Osteocyte (in vitro differentiated cells): ENCODE data around the gene C19orf18. TPM values are rescaled to one million over a fixed set of nuclear protein-coding genes. Genes with fewer than 3 reads are reported as not detected.

Experiments
- DNase-seq: peaks from one replicate; pipeline ENCODE4 v3.0.0; 2021; ENCODE audit warnings: mixed read lengths; ENCODE audit not compliant: unreplicated experiment; ENCODE audit errors: extremely low spot score
- H3K27ac Mint-ChIP-seq: one replicate; pipeline ENCODE4 v1.8.0; 2021; ENCODE audit warnings: mild to moderate bottlenecking, mixed read lengths; ENCODE audit not compliant: unreplicated experiment
- H3K27me3 Mint-ChIP-seq: one replicate; pipeline ENCODE4 v1.8.0; 2021; ENCODE audit warnings: mixed read lengths; ENCODE audit not compliant: unreplicated experiment
- H3K36me3 Mint-ChIP-seq: one replicate; pipeline ENCODE4 v1.8.0; 2021; ENCODE audit warnings: mixed read lengths; ENCODE audit not compliant: unreplicated experiment
- H3K4me1 Mint-ChIP-seq: one replicate; pipeline ENCODE4 v1.8.0; 2021; ENCODE audit warnings: mixed read lengths; ENCODE audit not compliant: unreplicated experiment
- H3K4me3 Mint-ChIP-seq: one replicate; pipeline ENCODE4 v1.8.0; 2021; ENCODE audit warnings: mild to moderate bottlenecking, moderate library complexity, mixed read lengths; ENCODE audit not compliant: unreplicated experiment
- H3K9me3 Mint-ChIP-seq: one replicate; pipeline ENCODE4 v1.8.0; 2021; ENCODE audit warnings: mixed read lengths; ENCODE audit not compliant: unreplicated experiment
- total RNA-seq: library from RNA; stranded (reverse); gene quantifications from 2 replicates; pipeline ENCODE4 v1.2.1, GENCODE V29; 2021
- TF ChIP-seq, protein P1 (sequence below): fragments of 200-600 bp; sonication (generic); IDR thresholded peaks from 2 replicates; pipeline ENCODE4 v1.5.0; 2021; ENCODE audit warnings: antibody characterized with exemption, mild to moderate bottlenecking, moderate library complexity

C19orf18 gene
- total RNA-seq, 1 donor from 2014 or later, result 1.4 TPM

DNA sequence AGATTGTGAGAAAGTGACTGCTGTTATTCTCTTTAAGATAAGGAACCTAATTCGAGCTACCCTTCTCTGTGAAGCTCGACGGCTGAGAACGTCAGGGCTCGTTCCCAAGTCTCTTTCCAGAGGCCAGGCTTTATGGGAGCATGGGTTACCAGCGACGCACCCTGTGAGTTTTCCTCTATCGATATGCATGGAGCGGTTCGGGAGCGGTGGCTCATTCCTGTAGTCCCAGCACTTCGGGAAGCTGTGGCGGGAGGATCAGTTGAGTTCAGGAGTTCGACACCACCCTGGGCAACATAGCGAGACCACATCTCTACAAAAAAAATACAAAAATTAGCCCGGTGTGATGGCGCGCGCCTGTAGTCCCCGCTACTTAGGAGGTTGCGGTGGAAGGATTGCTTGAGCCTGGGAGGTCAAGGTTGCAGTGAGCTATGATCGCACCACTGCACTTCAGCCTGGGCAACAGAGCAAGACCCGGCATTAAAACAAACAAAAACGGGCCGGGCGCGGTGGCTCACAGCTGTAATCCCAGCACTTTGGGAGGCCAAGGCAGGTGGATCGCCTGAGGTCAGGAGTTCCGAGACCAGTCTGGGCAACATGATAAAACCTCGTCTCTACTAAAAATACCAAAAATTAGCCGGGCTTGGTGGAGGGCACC lies 29.0 kb upstream of the C19orf18 start:
- Mint-ChIP-seq H3K4me1 (peaks cover 20% of the 10 kb centered on the region), H3K27ac (peak overlapping the region; percentile 89), H3K9me3 (peaks cover 47% of the 10 kb centered on the region), H3K27me3 (no peaks in the 10 kb centered on the region), H3K36me3 (peaks cover 77% of the 10 kb centered on the region), H3K4me3 (peak overlapping the region; percentile 82)
- DNase-seq, result no peak
- TF ChIP-seq, protein P1, sequence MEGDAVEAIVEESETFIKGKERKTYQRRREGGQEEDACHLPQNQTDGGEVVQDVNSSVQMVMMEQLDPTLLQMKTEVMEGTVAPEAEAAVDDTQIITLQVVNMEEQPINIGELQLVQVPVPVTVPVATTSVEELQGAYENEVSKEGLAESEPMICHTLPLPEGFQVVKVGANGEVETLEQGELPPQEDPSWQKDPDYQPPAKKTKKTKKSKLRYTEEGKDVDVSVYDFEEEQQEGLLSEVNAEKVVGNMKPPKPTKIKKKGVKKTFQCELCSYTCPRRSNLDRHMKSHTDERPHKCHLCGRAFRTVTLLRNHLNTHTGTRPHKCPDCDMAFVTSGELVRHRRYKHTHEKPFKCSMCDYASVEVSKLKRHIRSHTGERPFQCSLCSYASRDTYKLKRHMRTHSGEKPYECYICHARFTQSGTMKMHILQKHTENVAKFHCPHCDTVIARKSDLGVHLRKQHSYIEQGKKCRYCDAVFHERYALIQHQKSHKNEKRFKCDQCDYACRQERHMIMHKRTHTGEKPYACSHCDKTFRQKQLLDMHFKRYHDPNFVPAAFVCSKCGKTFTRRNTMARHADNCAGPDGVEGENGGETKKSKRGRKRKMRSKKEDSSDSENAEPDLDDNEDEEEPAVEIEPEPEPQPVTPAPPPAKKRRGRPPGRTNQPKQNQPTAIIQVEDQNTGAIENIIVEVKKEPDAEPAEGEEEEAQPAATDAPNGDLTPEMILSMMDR, result no peak

DNA sequence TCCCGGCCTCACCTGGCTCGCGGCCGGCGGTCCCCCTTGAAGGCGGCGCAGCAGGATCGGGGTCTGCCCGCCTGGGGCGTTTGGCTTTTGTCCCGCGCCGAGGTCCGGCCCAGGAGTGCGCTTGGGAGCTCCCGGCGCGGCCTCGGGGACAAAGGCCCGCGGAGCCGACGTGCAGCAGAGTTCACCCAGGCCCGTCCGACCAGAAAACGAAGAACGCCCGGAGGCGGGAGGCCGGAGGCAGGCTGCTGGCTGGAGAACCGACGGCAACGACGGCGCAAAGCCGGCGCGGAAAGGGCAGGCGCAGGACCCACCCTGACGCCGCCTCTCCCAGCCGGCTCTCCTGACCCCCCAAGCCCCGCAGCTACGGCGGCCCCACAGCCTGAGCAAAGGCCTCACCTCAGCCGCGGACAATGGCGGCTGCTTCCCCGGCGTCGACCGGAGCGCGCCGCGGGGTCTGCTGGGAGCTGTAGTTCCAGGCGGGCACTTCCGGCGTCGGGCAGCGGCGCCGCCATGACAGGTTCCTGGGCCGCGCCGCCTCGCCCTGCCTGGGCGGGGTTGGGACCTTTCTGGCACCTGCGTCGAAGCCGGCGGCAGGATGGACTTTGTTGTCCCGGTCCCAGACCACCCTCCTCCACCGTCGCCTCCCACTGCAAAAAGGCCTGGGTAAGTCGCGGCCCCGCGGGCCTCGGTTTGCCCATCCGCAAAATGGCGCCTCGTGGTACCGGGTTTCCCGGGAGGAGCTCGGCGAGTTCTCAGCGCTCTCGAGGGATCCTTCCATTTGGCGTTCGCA lies 28.2 kb upstream of the C19orf18 start, which contains the start of gene ZNF606:
Gene ZNF606 (minus strand): TSS at position 437 of the 790 bp plus-strand sequence. CDS start 1,501 bp downstream, outside the sequence.
- Mint-ChIP-seq H3K4me3 (peak within 1 kb of the TSS; percentile 82), H3K4me1 (peaks cover 20% of the 10 kb centered on the region), H3K36me3 (peaks cover 81% of the 10 kb centered on the region), H3K27me3 (no peaks in the 10 kb centered on the region), H3K27ac (peak within 1 kb of the TSS; percentile 89), H3K9me3 (peaks cover 43% of the 10 kb centered on the region)
- TF ChIP-seq, protein P1, result no peak
- peak; percentile 94 for DNase-seq

DNA sequence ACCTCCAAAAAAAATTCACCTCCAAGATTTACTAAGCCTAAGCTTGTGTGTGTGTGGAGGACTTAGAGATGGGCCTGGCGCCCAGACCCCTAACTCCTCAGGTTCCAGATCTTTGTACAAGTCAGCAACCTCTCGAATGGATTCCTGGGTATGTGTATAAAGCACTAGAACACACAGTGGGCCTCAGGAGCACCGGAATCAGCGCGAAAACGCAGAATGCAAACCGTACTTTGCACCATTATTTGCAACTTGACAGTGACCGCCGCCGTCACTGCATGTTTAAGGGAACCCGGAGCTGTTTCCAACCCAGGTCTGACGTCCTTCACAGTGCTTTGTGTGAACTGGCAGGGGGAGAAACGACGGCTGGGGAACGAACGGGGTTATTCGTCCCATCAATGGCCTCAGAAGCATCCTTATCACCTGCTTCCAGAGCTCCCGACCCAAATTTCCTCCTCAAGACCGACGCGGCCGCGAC lies 27.6 kb upstream of the C19orf18 start:
- Mint-ChIP-seq H3K9me3 (peaks cover 41% of the 10 kb centered on the region), H3K4me1 (peaks cover 20% of the 10 kb centered on the region), H3K27ac (peak overlapping the region; percentile 74), H3K27me3 (no peaks in the 10 kb centered on the region), H3K4me3 (peak overlapping the region; percentile 82), H3K36me3 (peaks cover 81% of the 10 kb centered on the region)
- no peak for DNase-seq
- TF ChIP-seq, protein P1, result no peak

DNA sequence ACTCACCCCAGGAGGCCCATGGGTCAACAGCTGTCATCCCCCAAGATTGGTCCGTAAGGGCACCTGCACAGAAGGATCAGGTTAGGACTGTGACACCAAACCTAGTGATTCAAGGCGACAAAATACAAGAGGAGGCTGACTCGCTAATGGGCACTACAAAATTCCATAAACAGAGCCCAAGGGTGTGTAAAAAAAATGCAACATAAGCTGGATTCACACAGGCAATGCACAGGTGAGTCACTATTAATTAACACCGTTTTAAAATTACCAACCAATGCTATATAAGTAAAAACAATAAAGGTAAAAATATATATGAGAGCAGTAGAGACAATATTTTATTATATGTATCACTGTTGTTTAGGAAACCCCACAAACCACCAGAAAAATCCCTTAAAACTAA lies 26.3 kb upstream of the C19orf18 start:
- no peak for DNase-seq
- H3K4me1 Mint-ChIP-seq, result peaks cover 20% of the 10 kb centered on the region
- no peaks in the 10 kb centered on the region for H3K27me3 Mint-ChIP-seq
- H3K4me3 Mint-ChIP-seq, result peak overlapping the region; percentile 82
- no peak overlapping the region for H3K27ac Mint-ChIP-seq
- peaks cover 34% of the 10 kb centered on the region for H3K9me3 Mint-ChIP-seq
- H3K36me3 Mint-ChIP-seq, result peaks cover 83% of the 10 kb centered on the region
- TF ChIP-seq, protein P1, result no peak

DNA sequence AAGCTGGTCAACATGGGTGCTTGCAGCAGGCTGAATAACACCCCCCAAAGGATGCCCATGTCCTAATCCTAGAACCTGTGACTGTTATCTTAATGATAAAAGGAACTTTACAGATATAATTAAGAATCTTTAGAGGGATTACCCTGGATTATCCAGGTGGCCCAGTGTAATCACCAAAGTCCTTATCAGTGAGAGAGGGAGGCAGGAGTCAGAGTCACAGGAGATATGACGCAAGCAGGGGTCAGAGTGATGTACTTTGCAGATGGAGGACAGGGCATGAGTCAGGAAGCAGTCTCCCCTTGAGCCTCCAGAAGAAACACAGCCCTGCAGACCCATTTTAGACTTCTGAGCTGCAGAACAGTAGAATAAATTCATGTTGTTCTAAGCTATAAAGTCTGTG lies 18.5 kb upstream of the C19orf18 start:
- no peak for DNase-seq
- TF ChIP-seq, protein P1, result no peak
- Mint-ChIP-seq H3K9me3 (peaks cover 41% of the 10 kb centered on the region), H3K36me3 (peaks cover 84% of the 10 kb centered on the region), H3K4me3 (no peak overlapping the region), H3K27ac (no peak overlapping the region), H3K27me3 (no peaks in the 10 kb centered on the region), H3K4me1 (no peaks in the 10 kb centered on the region)
